SK-N-SH (cell line): ENCODE data around the gene BCAT1.

Experiments used
- CTCF ChIP-seq: fragments of 200-600 bp; sonication (generic); IDR thresholded peaks from 2 replicates; pipeline ENCODE4 v1.6.1; 2017; ENCODE audit warnings: antibody characterized with exemption, mild to moderate bottlenecking, moderate library complexity
- EP300 ChIP-seq, 2 experiments: IDR thresholded peaks; 2 replicates each; pipeline versions ENCODE4 v1.4.0 to v1.6.1; 2012; ENCODE audit warnings: borderline replicate concordance in 1 of 2, low read depth in 1 of 2, low read length in 1 of 2
- FOXM1 ChIP-seq: IDR thresholded peaks from 2 replicates; pipeline ENCODE4 v1.4.0; 2012; ENCODE audit warnings: low read depth, mild to moderate bottlenecking
- POLR2AphosphoS5 ChIP-seq: IDR thresholded peaks from 2 replicates; pipeline ENCODE4 v1.6.1; 2012; ENCODE audit warnings: low read depth, low read length
- RAD21 ChIP-seq: IDR thresholded peaks from 2 replicates; pipeline ENCODE4 v1.6.1; 2012; ENCODE audit warnings: mild to moderate bottlenecking, low read length
- RCOR1 ChIP-seq: fragments of 150-350 bp; IDR thresholded peaks from 2 replicates; pipeline ENCODE4 v1.6.1; 2017; ENCODE audit warnings: antibody characterized with exemption, low read length
- SMC3 ChIP-seq: IDR thresholded peaks from 2 replicates; pipeline ENCODE4 v1.6.1; 2012; ENCODE audit warnings: low read depth, low read length, improper control_type of control experiment
- YY1 ChIP-seq: IDR thresholded peaks from 2 replicates; pipeline ENCODE4 v1.4.0; 2012; ENCODE audit warnings: low read depth, mild to moderate bottlenecking
- TF ChIP-seq, protein P1 (sequence below): IDR thresholded peaks from 2 replicates; pipeline ENCODE4; 2012

DNA sequence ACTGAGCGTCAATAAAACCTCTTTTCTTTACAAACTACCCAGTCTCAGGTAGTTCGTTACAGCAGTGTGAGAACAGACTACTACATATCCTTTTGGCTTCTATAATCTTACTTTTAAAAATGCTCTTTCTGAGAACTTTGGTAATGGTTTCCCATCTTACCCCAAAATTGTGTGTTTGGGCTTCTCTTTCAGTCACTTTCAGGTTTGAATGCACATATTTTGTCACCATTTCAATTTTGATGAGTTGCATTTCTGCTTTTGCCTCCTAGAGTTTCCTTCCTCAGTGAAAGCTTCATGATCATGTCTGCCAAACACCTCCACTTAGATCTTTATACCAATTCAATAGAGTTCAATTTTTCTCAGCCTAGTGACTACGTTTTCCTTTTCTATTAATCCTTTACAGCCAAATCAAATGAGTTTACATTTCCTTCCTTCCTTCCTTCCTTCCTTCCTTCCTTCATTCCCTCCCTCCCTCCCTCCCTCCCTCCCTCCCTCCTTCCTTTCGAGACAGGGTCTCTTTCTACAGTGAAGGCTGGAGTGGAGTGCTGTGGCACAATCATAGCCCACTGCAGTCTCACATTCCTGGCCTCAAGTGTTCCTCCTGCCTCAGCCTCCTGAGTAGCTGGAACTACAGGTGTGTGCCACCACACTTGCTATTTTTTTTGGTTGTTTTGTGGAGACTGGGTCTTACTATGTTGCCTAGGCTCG, 124.9 kb downstream of the BCAT1 start:
- TF ChIP-seq RCOR1 = no peak
- no peak for TF ChIP-seq CTCF
- no peak for TF ChIP-seq POLR2AphosphoS5
- TF ChIP-seq FOXM1 = no peak
- TF ChIP-seq EP300 (IDR thresholded peaks at IDR 0.05; ENCODE audit: borderline replicate concordance in 1 of 2, low read depth in 1 of 2, low read length in 1 of 2) = no peak
- TF ChIP-seq, protein P1, sequence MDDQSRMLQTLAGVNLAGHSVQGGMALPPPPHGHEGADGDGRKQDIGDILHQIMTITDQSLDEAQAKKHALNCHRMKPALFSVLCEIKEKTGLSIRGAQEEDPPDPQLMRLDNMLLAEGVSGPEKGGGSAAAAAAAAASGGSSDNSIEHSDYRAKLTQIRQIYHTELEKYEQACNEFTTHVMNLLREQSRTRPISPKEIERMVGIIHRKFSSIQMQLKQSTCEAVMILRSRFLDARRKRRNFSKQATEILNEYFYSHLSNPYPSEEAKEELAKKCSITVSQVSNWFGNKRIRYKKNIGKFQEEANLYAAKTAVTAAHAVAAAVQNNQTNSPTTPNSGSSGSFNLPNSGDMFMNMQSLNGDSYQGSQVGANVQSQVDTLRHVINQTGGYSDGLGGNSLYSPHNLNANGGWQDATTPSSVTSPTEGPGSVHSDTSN = no peak
- TF ChIP-seq YY1 = no peak
- TF ChIP-seq RAD21 = no peak
- TF ChIP-seq SMC3 = no peak
